Measurements from ENCODE around the gene ANXA2R.

ANXA2R gene

GRCh38 chr5:43043400-43043756 is 3.3 kb upstream of the ANXA2R start:
- Histone ChIP-seq H3K9me3 (ENCODE audit: control insufficient read depth, insufficient read depth, low read length) (no peaks in the 10 kb centered on the region), H3K79me2 (ENCODE audit: control insufficient read depth, low read length) (peaks cover 20% of the 10 kb centered on the region), H3K36me3 (ENCODE audit: control insufficient read depth, low read length) (no peaks in the 10 kb centered on the region; the same call in 1 of the 2 replicates), H4K20me1 (ENCODE audit: control insufficient read depth, insufficient read depth, low read depth, low read length) (no peaks in the 10 kb centered on the region), H3K4me1 (ENCODE audit: control insufficient read depth, low read length) (peaks cover 41% of the 10 kb centered on the region), H3K27ac (ENCODE audit: low read depth, low read length) (peak overlapping the region; percentile 93), H3K4me2 (ENCODE audit: low read length) (peak overlapping the region; percentile 96), H3K4me3 (ENCODE audit: low read length) (peak overlapping the region; percentile 93), H3K27me3 (ENCODE audit: control insufficient read depth, low read length) (no peaks in the 10 kb centered on the region), H3K9me2 (replicated peaks; ENCODE audit: control insufficient read depth, low read length) (no peaks in the 10 kb centered on the region), H3F3A (ENCODE audit: control insufficient read depth, insufficient read depth) (peaks cover 22% of the 10 kb centered on the region)
- TF ChIP-seq, protein P1, sequence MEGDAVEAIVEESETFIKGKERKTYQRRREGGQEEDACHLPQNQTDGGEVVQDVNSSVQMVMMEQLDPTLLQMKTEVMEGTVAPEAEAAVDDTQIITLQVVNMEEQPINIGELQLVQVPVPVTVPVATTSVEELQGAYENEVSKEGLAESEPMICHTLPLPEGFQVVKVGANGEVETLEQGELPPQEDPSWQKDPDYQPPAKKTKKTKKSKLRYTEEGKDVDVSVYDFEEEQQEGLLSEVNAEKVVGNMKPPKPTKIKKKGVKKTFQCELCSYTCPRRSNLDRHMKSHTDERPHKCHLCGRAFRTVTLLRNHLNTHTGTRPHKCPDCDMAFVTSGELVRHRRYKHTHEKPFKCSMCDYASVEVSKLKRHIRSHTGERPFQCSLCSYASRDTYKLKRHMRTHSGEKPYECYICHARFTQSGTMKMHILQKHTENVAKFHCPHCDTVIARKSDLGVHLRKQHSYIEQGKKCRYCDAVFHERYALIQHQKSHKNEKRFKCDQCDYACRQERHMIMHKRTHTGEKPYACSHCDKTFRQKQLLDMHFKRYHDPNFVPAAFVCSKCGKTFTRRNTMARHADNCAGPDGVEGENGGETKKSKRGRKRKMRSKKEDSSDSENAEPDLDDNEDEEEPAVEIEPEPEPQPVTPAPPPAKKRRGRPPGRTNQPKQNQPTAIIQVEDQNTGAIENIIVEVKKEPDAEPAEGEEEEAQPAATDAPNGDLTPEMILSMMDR (IDR thresholded peaks at IDR 0.05; ENCODE audit: low read depth, low read length, poor library complexity, severe bottlenecking), result no peak
- TF ChIP-seq EZH2phosphoT487 (IDR thresholded peaks at IDR 0.05; ENCODE audit: borderline replicate concordance, low read length), result no peak

GRCh38 chr5:43042626-43043399 is 2.7 kb upstream of the ANXA2R start:
- peak overlapping the region; percentile 93 for H3K4me3 ChIP-seq (ENCODE audit: low read length)
- H3K79me2 ChIP-seq (ENCODE audit: control insufficient read depth, low read length), result peaks cover 25% of the 10 kb centered on the region
- peaks cover 22% of the 10 kb centered on the region for H3F3A ChIP-seq (ENCODE audit: control insufficient read depth, insufficient read depth)
- no peaks in the 10 kb centered on the region for H4K20me1 ChIP-seq (ENCODE audit: control insufficient read depth, insufficient read depth, low read depth, low read length)
- H3K27me3 ChIP-seq (ENCODE audit: control insufficient read depth, low read length), result no peaks in the 10 kb centered on the region
- TF ChIP-seq EZH2phosphoT487 (IDR thresholded peaks at IDR 0.05; ENCODE audit: borderline replicate concordance, low read length), result no peak
- TF ChIP-seq, protein P1 (IDR thresholded peaks at IDR 0.05; ENCODE audit: low read depth, low read length, poor library complexity, severe bottlenecking), result peak; percentile 22
- no peaks in the 10 kb centered on the region; the same call in 1 of the 2 replicates for H3K36me3 ChIP-seq (ENCODE audit: control insufficient read depth, low read length)
- no peaks in the 10 kb centered on the region for H3K9me2 ChIP-seq (replicated peaks; ENCODE audit: control insufficient read depth, low read length)
- peak overlapping the region; percentile 93 for H3K27ac ChIP-seq (ENCODE audit: low read depth, low read length)
- peak overlapping the region; percentile 96 for H3K4me2 ChIP-seq (ENCODE audit: low read length)
- H3K9me3 ChIP-seq (ENCODE audit: control insufficient read depth, insufficient read depth, low read length), result no peaks in the 10 kb centered on the region
- H3K4me1 ChIP-seq (ENCODE audit: control insufficient read depth, low read length), result peaks cover 46% of the 10 kb centered on the region

- peaks cover 49% of the 10 kb centered on the region for H3K4me1 ChIP-seq (ENCODE audit: control insufficient read depth, low read length)
- H3K27me3 ChIP-seq (ENCODE audit: control insufficient read depth, low read length), result no peaks in the 10 kb centered on the region
- H3K27ac ChIP-seq (ENCODE audit: low read depth, low read length), result peak overlapping the region; percentile 93
- H3K9me3 ChIP-seq (ENCODE audit: control insufficient read depth, insufficient read depth, low read length), result no peaks in the 10 kb centered on the region
- H3K9me2 ChIP-seq (replicated peaks; ENCODE audit: control insufficient read depth, low read length), result no peaks in the 10 kb centered on the region
- H3K36me3 ChIP-seq (ENCODE audit: control insufficient read depth, low read length), result no peaks in the 10 kb centered on the region; the same call in 1 of the 2 replicates
- H3F3A ChIP-seq (ENCODE audit: control insufficient read depth, insufficient read depth), result peaks cover 22% of the 10 kb centered on the region
- TF ChIP-seq EZH2phosphoT487 (IDR thresholded peaks at IDR 0.05; ENCODE audit: borderline replicate concordance, low read length), result no peak
- TF ChIP-seq, protein P1 (IDR thresholded peaks at IDR 0.05; ENCODE audit: low read depth, low read length, poor library complexity, severe bottlenecking), result peak; percentile 31
- peaks cover 31% of the 10 kb centered on the region for H3K79me2 ChIP-seq (ENCODE audit: control insufficient read depth, low read length)
- peak overlapping the region; percentile 93 for H3K4me3 ChIP-seq (ENCODE audit: low read length)
- peak overlapping the region; percentile 96 for H3K4me2 ChIP-seq (ENCODE audit: low read length)
- no peaks in the 10 kb centered on the region for H4K20me1 ChIP-seq (ENCODE audit: control insufficient read depth, insufficient read depth, low read depth, low read length)
These were observed 2.1 kb upstream of the ANXA2R start for GRCh38 chr5:43042176-43042625.
